Measurements from ENCODE around the gene CCDC91.

GRCh38 chr12:28367993-28368392 is 177.7 kb downstream of the CCDC91 start:
- TF ChIP-seq CTCF (optimal IDR thresholded peaks at IDR 0.05 in 1 of 3, IDR thresholded peaks at IDR 0.05 in 1 of 3, conservative IDR thresholded peaks at IDR 0.05 in 1 of 3; ENCODE audit: extremely low read depth in 1 of 3, insufficient read depth in 2 of 3, low read length in 3 of 3), result no peak
- no peak for TF ChIP-seq EZH2 (IDR thresholded peaks at IDR 0.05; ENCODE audit: low read length)
